ENCODE measurements around the gene HSPB8.

HSPB8 gene

DNA sequence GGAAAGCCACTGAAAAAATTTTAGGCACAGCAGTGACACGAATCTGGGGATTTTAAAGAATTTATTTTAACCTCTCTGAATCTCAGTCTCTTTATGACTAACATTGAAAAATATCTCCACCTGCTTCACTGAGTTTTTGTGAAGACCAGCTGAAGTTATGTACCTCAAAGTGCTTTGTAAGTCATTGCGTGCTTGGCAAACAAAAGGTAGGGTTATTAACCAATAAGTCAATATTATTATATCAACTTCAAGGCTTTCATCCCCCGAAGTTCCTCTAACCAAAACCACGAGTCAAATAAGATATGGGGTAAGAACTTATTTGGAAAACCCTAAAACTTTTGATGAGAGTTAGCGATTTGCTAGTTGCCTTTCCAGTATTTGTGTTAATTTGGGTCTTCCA lies 62.3 kb downstream of the HSPB8 start:
- DNase-seq (ENCODE audit: extremely low spot score): no peak
- ChIA-PET POLR2A (no interaction called here), CTCF (interaction anchor here (1.3 kb wide), 1 partner anchor 10 kb away, joined by 5 read pairs; no protein-coding TSS in a partner anchor)
- TF ChIP-seq, protein P1, sequence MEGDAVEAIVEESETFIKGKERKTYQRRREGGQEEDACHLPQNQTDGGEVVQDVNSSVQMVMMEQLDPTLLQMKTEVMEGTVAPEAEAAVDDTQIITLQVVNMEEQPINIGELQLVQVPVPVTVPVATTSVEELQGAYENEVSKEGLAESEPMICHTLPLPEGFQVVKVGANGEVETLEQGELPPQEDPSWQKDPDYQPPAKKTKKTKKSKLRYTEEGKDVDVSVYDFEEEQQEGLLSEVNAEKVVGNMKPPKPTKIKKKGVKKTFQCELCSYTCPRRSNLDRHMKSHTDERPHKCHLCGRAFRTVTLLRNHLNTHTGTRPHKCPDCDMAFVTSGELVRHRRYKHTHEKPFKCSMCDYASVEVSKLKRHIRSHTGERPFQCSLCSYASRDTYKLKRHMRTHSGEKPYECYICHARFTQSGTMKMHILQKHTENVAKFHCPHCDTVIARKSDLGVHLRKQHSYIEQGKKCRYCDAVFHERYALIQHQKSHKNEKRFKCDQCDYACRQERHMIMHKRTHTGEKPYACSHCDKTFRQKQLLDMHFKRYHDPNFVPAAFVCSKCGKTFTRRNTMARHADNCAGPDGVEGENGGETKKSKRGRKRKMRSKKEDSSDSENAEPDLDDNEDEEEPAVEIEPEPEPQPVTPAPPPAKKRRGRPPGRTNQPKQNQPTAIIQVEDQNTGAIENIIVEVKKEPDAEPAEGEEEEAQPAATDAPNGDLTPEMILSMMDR (IDR thresholded peaks at IDR 0.05; ENCODE audit: control extremely low read depth, extremely low read depth, low read depth, missing control alignments): no peak

DNA sequence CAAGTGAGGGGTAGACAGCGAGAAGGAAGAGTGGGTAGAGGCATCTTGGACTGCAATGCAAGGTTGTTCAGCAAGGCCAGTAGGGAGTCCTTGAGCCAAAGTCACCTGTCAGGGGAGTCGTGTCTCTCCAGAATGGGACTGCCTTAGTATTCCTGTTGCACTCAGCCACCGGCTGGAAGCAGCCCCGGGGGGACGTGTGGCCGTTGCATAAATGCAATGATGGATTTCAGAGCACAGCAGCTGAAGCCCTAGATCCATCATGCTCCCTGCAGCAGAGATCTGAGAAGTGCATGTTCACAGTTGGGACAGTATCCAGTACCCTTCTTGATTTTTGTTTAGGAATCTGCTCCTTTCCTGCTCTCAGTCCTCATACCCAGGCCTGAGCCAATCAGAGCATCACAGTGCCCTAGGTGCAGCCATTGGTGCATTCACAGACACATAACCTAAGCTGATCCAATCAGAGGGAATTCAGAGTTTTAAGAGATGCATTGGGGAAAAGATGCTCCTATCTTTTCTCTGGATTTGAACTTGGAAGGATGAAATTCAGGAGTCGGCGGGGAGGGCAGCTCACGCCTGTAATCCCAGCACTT lies 62.9 kb downstream of the HSPB8 start:
- TF ChIP-seq, protein P1 (IDR thresholded peaks at IDR 0.05; ENCODE audit: control extremely low read depth, extremely low read depth, low read depth, missing control alignments): no peak
- no peak for DNase-seq (ENCODE audit: extremely low spot score)
- CTCF ChIA-PET: no interaction called here
- POLR2A ChIA-PET: no interaction called here
